Measurements from ENCODE around the gene PRKCQ. TPM values are rescaled to one million over a fixed set of nuclear protein-coding genes. Genes with fewer than 3 reads are reported as not detected.

The PRKCQ gene
- total RNA-seq, 6 experiments from 2014 or later, result not detected

DNA sequence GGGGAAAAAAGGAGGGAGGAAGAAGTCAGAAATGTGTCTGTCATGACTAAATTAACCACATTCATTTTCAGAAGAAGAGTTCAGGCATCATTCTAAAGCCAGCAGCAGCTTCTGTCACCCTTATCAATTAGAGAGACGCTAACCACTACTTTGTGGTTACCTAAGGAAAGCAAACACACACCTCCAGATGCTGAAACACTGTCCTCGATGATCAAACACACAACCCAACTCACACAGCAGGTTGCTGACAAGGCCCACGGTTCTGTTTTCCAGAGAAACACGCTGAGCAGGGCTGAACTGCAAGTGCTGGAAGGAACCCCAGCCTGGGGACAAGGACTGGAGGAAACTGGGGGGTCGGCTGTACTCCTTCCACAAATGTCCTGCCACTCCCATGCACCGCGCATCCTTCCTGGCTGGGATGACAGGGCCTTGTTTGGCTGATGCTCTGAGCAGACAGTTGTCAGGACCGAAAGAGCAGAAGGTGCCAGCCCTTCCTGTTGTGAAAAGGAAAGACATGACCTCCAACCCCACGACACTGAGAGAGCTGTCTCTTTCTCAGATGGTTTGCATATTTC is 36.6 kb downstream of the PRKCQ start:
- H3K4me1 Mint-ChIP-seq (ENCODE audit: low read depth), result no peaks in the 10 kb centered on the region
- no peak for TF ChIP-seq CTCF (IDR thresholded peaks at IDR 0.05)
- no peak overlapping the region for H3K27ac Mint-ChIP-seq
- DNase-seq, result no peak
- H3K27me3 Mint-ChIP-seq (ENCODE audit: insufficient read depth), result peaks cover 7% of the 10 kb centered on the region
- H3K9me3 Mint-ChIP-seq, result peaks cover 6% of the 10 kb centered on the region; the same call in 1 of the 2 replicates
- no peaks in the 10 kb centered on the region for H3K36me3 Mint-ChIP-seq (ENCODE audit: low read depth)
- no peak overlapping the region for H3K4me3 Mint-ChIP-seq

DNA sequence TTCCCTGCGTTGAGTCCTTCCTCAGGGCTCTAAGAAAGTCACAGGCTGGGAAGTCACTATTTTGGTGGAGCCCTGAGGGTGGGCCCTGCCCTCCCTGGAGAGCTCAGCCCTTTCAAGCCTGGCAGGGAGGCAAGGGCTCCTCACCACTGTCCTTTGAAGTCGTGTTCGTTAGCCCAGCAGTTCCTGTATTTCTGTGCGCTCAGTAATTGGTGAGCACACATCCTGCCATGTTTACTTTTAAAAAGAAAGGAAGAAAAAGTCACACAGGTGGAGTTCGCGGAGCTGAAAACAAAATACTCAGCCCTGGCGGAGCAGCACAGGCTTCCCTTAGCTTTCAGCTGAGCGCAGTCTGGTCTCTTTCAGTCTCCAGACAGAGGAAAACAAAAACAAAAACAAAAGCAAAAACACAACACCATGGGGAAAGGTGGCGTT is 37.1 kb downstream of the PRKCQ start:
- Mint-ChIP-seq H3K4me1 (ENCODE audit: low read depth) (no peaks in the 10 kb centered on the region), H3K27me3 (ENCODE audit: insufficient read depth) (peaks cover 7% of the 10 kb centered on the region), H3K27ac (no peak overlapping the region), H3K9me3 (peaks cover 6% of the 10 kb centered on the region; the same call in 1 of the 2 replicates), H3K36me3 (ENCODE audit: low read depth) (no peaks in the 10 kb centered on the region), H3K4me3 (no peak overlapping the region)
- no peak for DNase-seq
- no peak for TF ChIP-seq CTCF (IDR thresholded peaks at IDR 0.05)

DNA sequence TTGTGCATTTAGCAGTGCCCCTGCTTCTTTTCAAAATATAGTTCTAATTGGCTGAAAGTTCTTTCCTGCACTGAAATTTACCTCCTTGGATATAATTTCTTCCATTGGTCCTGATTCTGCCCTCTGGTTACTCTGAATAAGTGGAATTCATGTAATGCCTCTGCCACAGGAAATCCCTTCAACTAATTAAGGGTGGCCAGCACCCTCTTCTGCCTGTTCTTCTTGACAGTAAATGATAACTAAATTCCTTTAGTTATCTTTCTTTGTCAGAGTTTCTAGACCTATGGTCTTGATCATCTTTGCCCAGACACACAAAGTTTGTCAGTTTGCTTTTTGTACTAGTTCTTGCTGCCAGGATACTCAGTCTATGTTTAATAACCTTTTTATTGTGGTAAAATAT is 40.2 kb downstream of the PRKCQ start:
- no peak for TF ChIP-seq CTCF (IDR thresholded peaks at IDR 0.05)
- H3K4me1 Mint-ChIP-seq (ENCODE audit: low read depth), result no peaks in the 10 kb centered on the region
- H3K9me3 Mint-ChIP-seq, result no peaks in the 10 kb centered on the region
- peaks cover 8% of the 10 kb centered on the region for H3K27me3 Mint-ChIP-seq (ENCODE audit: insufficient read depth)
- no peak for DNase-seq
- no peak overlapping the region for H3K4me3 Mint-ChIP-seq
- no peaks in the 10 kb centered on the region for H3K36me3 Mint-ChIP-seq (ENCODE audit: low read depth)
- no peak overlapping the region for H3K27ac Mint-ChIP-seq

GRCh38 chr10:6537770-6538169 is 42.3 kb downstream of the PRKCQ start:
- H3K27ac Mint-ChIP-seq, result no peak overlapping the region
- no peak for DNase-seq
- H3K9me3 Mint-ChIP-seq, result no peaks in the 10 kb centered on the region
- no peaks in the 10 kb centered on the region for H3K36me3 Mint-ChIP-seq (ENCODE audit: low read depth)
- H3K4me1 Mint-ChIP-seq (ENCODE audit: low read depth), result no peaks in the 10 kb centered on the region
- peaks cover 5% of the 10 kb centered on the region for H3K27me3 Mint-ChIP-seq (ENCODE audit: insufficient read depth)
- H3K4me3 Mint-ChIP-seq, result no peak overlapping the region
- no peak for TF ChIP-seq CTCF (IDR thresholded peaks at IDR 0.05)

GRCh38 chr10:6536102-6536501 is 44.0 kb downstream of the PRKCQ start:
- Mint-ChIP-seq H3K4me1 (ENCODE audit: low read depth) (no peaks in the 10 kb centered on the region), H3K4me3 (no peak overlapping the region), H3K27me3 (ENCODE audit: insufficient read depth) (peaks cover 8% of the 10 kb centered on the region), H3K36me3 (ENCODE audit: low read depth) (no peaks in the 10 kb centered on the region), H3K9me3 (no peaks in the 10 kb centered on the region), H3K27ac (no peak overlapping the region)
- no peak for DNase-seq
- no peak for TF ChIP-seq CTCF (IDR thresholded peaks at IDR 0.05)
